PC-9 (cell line): ENCODE measurements around the gene TNFAIP3. TPM values are rescaled to one million over a fixed set of nuclear protein-coding genes. Genes with fewer than 3 reads are reported as not detected.

Experiments used
- BruUV-seq: library from RNA; stranded (reverse); fragments of 400-500 nt; replicated peaks from 2 replicates; lab custom pipeline; 2021; lab: Mats Ljungman, UMichigan
- CTCF ChIA-PET: fragments of 300-600 bp; sonication (Branson Sonifier 250); formaldehyde crosslinking; loops from one replicate; lab custom pipeline; 2022; ENCODE audit warnings: antibody characterized with exemption; lab: Charles Lee
- POLR2A ChIA-PET: fragments of 300-600 bp; sonication (Branson Sonifier 250); formaldehyde crosslinking; loops from one replicate; lab custom pipeline; 2022; ENCODE audit warnings: antibody characterized with exemption; ENCODE audit not compliant: unreplicated experiment; lab: Charles Lee
- DNase-seq, 2 experiments: peaks; one replicate each; pipeline versions ENCODE4 v3.0.0 to v3.0.0-alpha.2; 2015 to 2022; ENCODE audit warnings: mixed read lengths in 1 of 2
- H2AFZ ChIP-seq: fragments of 200-600 bp; sonication (generic); 2 replicates; pipeline ENCODE4 v1.8.1; 2017; ENCODE audit warnings: antibody characterized with exemption
- H3F3A ChIP-seq: fragments of 200-600 bp; sonication (generic); 2 replicates; pipeline ENCODE4 v1.8.1; 2017; ENCODE audit warnings: antibody characterized with exemption, mild to moderate bottlenecking, low read depth; ENCODE audit not compliant: insufficient read depth
- H3K27ac ChIP-seq: fragments of 200-600 bp; sonication (generic); 2 replicates; pipeline ENCODE4 v1.6.1; 2016; ENCODE audit warnings: mixed run types
- H3K27me3 ChIP-seq: fragments of 200-600 bp; sonication (generic); 2 replicates; pipeline ENCODE4 v1.6.1; 2016; ENCODE audit warnings: low read depth, mixed run types; ENCODE audit not compliant: insufficient read depth
- H3K36me3 ChIP-seq: fragments of 200-600 bp; sonication (generic); 2 replicates; pipeline ENCODE4 v1.6.1; 2016; ENCODE audit warnings: low read depth, mixed run types
- H3K4me1 ChIP-seq: fragments of 200-600 bp; sonication (generic); replicated peaks from 2 replicates; pipeline ENCODE4 v1.6.1; 2016; ENCODE audit warnings: mixed run types; ENCODE audit not compliant: insufficient read depth
- H3K4me2 ChIP-seq: fragments of 200-600 bp; sonication (generic); 2 replicates; pipeline ENCODE4 v1.6.1; 2017; ENCODE audit warnings: mixed run types
- H3K4me3 ChIP-seq: fragments of 200-600 bp; sonication (generic); 2 replicates; pipeline ENCODE4 v1.6.1; 2016; ENCODE audit warnings: mixed run types
- H3K79me2 ChIP-seq: fragments of 200-600 bp; sonication (generic); 2 replicates; pipeline ENCODE4 v1.6.1; 2017; ENCODE audit warnings: low read depth, mixed run types
- H3K9me2 ChIP-seq: fragments of 200-600 bp; sonication (generic); 2 replicates; pipeline ENCODE4 v1.8.1; 2017; ENCODE audit warnings: mild to moderate bottlenecking; ENCODE audit not compliant: insufficient read depth
- H3K9me3 ChIP-seq: fragments of 200-600 bp; sonication (generic); 2 replicates; pipeline ENCODE4 v1.8.1; 2016; ENCODE audit warnings: low read depth; ENCODE audit not compliant: insufficient read depth
- H4K20me1 ChIP-seq: fragments of 200-600 bp; sonication (generic); 2 replicates; pipeline ENCODE4 v1.8.1; 2017; ENCODE audit not compliant: insufficient read depth
- CTCF ChIP-seq: fragments of 200-600 bp; sonication (generic); conservative IDR thresholded peaks from 2 replicates; pipeline ENCODE4 v1.6.1; 2017; ENCODE audit warnings: mixed run types, antibody characterized with exemption, mild to moderate bottlenecking, moderate library complexity
- EZH2 ChIP-seq: fragments of 200-600 bp; sonication (generic); IDR thresholded peaks from 2 replicates; pipeline ENCODE4 v1.8.0; 2017; ENCODE audit warnings: antibody characterized with exemption, low read depth
- intact Hi-C: fragments of 100-400 bp; cut with micrococcal nuclease; formaldehyde crosslinking; loops from one replicate; pipeline ENCODE4 v1.10.0; 2022; ENCODE audit not compliant: unreplicated experiment
- total RNA-seq: library from RNA; stranded (reverse); gene quantifications from 2 replicates; pipeline ENCODE4 v1.2.3, GENCODE V29; 2021

TNFAIP3 gene
- total RNA-seq, 1 experiment from 2014 or later, result 7.8 TPM

- no peak for DNase-seq
- H3K4me2 ChIP-seq, result no peak overlapping the region
- no peaks in the 10 kb centered on the region for H4K20me1 ChIP-seq
- H2AFZ ChIP-seq, result no peak overlapping the region
- H3K79me2 ChIP-seq, result no peaks in the 10 kb centered on the region
- no peak overlapping the region for H3K4me3 ChIP-seq
- POLR2A ChIA-PET, result no interaction called here
- CTCF ChIA-PET, result interaction anchor here (0.6 kb wide), 1 partner anchor 21 kb away, joined by 3 read pairs; no protein-coding TSS in a partner anchor
- BruUV-seq, result no TSS peak
- no peaks in the 10 kb centered on the region for H3K9me2 ChIP-seq
- H3K36me3 ChIP-seq, result no peaks in the 10 kb centered on the region
- no peak for TF ChIP-seq EZH2
- TF ChIP-seq CTCF, result no peak
- peaks cover 32% of the 10 kb centered on the region; the same call in 1 of the 2 replicates for H3F3A ChIP-seq
- peaks cover 6% of the 10 kb centered on the region; the same call in 1 of the 2 replicates for H3K9me3 ChIP-seq
- intact Hi-C loops, result no loop called here
- H3K27me3 ChIP-seq, result no peaks in the 10 kb centered on the region
- no peak overlapping the region for H3K27ac ChIP-seq
- peaks cover 64% of the 10 kb centered on the region for H3K4me1 ChIP-seq
Measured at GRCh38 chr6:137849981-137850714, 16.9 kb upstream of the TNFAIP3 start.

- no peak for DNase-seq
- Histone ChIP-seq H4K20me1 (no peaks in the 10 kb centered on the region), H3K27me3 (no peaks in the 10 kb centered on the region), H3K9me2 (no peaks in the 10 kb centered on the region), H3K79me2 (no peaks in the 10 kb centered on the region), H3F3A (peaks cover 32% of the 10 kb centered on the region; the same call in 1 of the 2 replicates), H3K4me2 (no peak overlapping the region), H3K36me3 (no peaks in the 10 kb centered on the region), H3K9me3 (peaks cover 12% of the 10 kb centered on the region; the same call in 1 of the 2 replicates), H3K27ac (peak overlapping the region; percentile 75), H3K4me1 (peaks cover 60% of the 10 kb centered on the region), H3K4me3 (no peak overlapping the region), H2AFZ (no peak overlapping the region)
- BruUV-seq, result no TSS peak
- intact Hi-C loops, result no loop called here
- ChIA-PET POLR2A (no interaction called here), CTCF (no interaction called here)
- TF ChIP-seq CTCF, result no peak
- no peak for TF ChIP-seq EZH2
Measured at GRCh38 chr6:137850816-137851602, 16.1 kb upstream of the TNFAIP3 start.

GRCh38 chr6:137851669-137852068 lies 15.4 kb upstream of the TNFAIP3 start:
- Histone ChIP-seq H3K4me2 (no peak overlapping the region), H3K4me1 (peaks cover 60% of the 10 kb centered on the region), H3K9me3 (peaks cover 17% of the 10 kb centered on the region; the same call in 1 of the 2 replicates), H3F3A (peaks cover 32% of the 10 kb centered on the region; the same call in 1 of the 2 replicates), H2AFZ (no peak overlapping the region), H3K27me3 (no peaks in the 10 kb centered on the region), H3K79me2 (no peaks in the 10 kb centered on the region), H3K4me3 (no peak overlapping the region), H3K9me2 (no peaks in the 10 kb centered on the region), H4K20me1 (no peaks in the 10 kb centered on the region), H3K27ac (peak overlapping the region; percentile 75), H3K36me3 (no peaks in the 10 kb centered on the region)
- CTCF ChIA-PET, result no interaction called here
- POLR2A ChIA-PET, result no interaction called here
- TF ChIP-seq EZH2 (no peak), CTCF (no peak)
- BruUV-seq, result no TSS peak
- intact Hi-C loops, result no loop called here
- peak; percentile 32 to 88 for DNase-seq
